Activated T-cell treated with anti-CD3 and anti-CD28 coated beads, Interleukin-2, amount 50 U/mL, for 1 hour (primary cell): ENCODE data around the gene PSMG4.

ENCODE experiments used
- DNase-seq: peaks from one replicate; pipeline ENCODE4 v3.0.0-alpha.2; 2020

PSMG4 gene

GRCh38 chr6:3277851-3278416, 19.2 kb downstream of the PSMG4 start:
- DNase-seq = no peak

- no peak for DNase-seq
These were observed 19.9 kb downstream of the PSMG4 start for GRCh38 chr6:3278691-3279090.

- no peak for DNase-seq
These were observed 21.3 kb downstream of the PSMG4 start for GRCh38 chr6:3280091-3280490.

GRCh38 chr6:3280866-3281465, 22.2 kb downstream of the PSMG4 start:
- no peak for DNase-seq

- DNase-seq = no peak
These were observed 23.1 kb downstream of the PSMG4 start for GRCh38 chr6:3281631-3282475.

- no peak for DNase-seq
These were observed 23.9 kb downstream of the PSMG4 start for GRCh38 chr6:3282476-3283236.

DNA sequence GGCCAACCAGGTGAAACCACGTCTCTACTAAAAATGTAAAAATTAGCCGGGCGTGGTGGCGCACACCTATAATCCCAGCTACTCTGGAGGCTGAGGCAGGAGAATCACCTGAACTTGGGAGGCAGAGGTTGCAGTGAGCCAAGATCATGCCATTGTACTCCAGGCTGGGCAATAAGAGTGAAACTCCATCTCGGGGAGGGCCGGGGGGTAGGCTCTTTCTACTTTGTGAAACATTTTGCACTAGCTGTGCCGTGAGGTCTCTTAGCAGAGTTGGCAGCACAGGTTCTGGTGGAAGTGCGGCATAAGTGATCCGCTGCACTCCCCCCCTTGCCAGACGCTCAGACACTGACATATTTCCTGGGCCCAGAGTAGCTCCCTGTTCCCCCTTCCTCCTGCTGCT, 24.5 kb downstream of the PSMG4 start:
- DNase-seq = no peak

GRCh38 chr6:3283641-3284435, 25.1 kb downstream of the PSMG4 start:
- no peak for DNase-seq

DNA sequence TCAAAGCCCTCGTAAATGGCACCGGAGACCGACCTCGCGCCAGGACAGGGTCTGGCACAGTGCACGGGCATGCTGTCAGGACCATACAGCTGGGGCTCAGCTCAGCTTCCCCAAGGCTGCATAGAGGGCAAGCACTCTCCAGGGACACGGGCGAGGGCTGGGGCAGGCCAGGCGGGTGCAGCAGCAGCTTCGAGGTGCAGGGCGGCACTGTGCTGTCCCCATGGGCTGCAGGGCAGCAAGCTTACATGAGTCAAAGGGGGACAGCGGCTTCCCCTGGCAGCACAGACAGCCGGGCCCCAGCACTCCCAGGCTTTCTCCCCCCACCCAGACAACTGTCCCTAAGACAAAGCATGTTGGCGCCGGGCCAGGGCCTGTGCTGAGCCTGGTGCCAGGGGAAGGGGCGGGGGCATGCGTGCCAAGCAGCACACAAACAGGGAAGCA, 25.7 kb downstream of the PSMG4 start:
- no peak for DNase-seq

DNA sequence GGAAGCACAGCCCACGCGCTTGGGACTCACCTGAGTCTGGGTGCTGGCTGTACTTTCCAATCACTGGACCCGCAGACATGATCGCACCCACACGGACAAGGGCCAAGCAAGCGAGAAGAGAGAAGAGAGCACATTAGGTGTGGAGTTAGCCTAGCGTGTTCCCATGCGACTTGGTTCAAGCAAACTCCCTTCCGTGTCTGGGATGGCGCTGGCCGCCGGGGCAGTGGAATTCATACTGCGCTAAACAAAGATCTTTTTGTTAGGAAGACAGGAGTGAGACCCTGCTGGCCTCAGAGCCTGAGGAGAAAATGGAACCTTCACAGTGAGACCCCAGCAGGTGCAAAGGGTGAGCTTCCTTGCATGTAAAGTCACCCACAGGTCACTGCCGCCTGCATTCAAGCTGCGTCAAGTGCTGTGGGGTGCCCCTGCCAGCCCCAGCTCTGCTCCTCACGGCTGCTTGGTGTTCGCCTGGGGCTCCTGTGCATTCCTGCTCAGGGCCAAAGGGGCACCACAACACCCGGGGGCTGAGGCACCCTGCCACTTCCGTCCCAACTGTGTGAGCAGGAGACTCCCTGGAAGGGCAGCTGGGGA, 26.4 kb downstream of the PSMG4 start:
- no peak for DNase-seq

GRCh38 chr6:3285732-3286131, 27.0 kb downstream of the PSMG4 start:
- DNase-seq = no peak

GRCh38 chr6:3286641-3287171, 28.0 kb downstream of the PSMG4 start:
- DNase-seq = no peak

DNA sequence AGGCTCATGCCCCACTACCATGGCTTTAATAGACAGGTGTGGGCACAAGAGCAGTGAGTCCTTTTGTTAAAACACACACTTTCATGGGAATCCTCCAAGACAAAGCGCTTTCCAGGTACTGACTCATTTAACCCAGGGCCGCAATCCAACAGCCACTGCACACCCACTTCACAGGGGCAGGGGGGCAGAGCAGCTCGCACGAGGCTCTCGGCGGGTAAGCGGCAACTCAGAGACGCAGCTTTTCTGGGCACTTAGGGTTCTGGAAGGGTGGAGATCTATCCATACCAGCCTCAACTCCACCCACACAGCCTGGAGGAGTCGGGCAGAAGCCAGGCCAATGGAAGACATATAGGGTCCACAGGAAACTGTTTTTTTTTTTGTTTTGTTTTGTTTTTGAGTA, 28.6 kb downstream of the PSMG4 start:
- DNase-seq = no peak

GRCh38 chr6:3287976-3288707, 29.4 kb downstream of the PSMG4 start:
- DNase-seq = no peak

DNA sequence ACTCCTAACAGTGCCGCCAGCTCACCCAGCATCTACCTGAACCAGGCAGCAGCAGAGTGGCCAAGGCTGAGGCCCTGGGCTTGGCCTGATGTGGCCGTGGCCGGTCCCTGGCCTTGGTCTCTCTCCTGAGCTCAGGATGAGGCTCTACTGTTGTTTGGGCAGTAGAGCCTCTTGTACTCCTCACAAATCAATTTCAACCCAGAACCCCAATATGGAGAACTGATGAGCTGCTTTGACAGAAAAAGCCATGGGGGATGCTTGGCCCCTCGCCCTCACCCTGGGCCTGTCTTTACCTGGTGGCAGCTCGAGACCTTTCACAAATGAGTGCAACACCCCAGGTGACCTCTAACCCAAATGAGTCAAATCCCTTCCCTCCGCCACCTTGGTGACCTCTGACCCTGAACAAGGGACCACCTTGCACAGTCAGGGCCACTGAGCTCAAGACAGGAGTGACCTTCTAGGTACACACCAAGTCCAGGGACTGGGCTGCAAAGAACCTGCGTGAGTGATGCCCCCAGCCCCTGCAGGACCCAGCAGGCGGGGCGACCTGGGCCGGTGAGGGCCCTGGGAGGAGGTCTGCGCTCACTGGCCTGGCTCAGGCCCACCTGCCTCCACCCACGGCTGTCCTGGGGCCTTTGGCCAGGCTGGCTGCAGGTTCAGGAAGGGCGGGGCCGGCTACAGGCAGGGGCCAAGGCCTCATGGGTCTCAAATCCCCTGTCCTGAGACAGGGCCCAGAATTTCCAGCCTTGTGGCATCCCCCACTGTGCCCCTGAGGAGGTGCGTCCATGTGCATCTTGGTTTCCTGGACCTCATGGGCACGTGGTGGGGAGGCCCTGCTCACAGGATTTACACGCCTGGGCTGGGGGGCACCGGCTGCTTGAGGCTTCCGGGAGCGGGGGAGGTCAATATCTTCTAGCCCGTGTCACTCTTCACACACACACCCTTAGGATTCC, 30.2 kb downstream of the PSMG4 start:
- no peak for DNase-seq

- DNase-seq = no peak
These were observed 30.9 kb downstream of the PSMG4 start for GRCh38 chr6:3289664-3290055.

- DNase-seq = no peak
These were observed 31.6 kb downstream of the PSMG4 start for GRCh38 chr6:3290149-3290930.

DNA sequence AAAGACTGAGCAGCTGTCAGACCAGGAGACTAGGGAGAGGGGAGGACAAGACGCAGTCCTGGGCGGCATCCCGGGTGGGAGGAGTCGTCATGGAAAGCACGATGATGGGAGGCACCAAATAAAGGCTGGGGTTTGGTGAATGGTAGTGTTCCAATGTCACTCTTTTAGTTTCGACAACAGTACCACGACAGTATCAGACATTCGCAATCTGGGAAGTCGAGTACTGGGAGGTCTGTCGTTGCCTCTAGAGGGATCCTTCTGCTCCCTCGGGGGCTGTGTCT, 32.1 kb downstream of the PSMG4 start:
- DNase-seq = no peak

DNA sequence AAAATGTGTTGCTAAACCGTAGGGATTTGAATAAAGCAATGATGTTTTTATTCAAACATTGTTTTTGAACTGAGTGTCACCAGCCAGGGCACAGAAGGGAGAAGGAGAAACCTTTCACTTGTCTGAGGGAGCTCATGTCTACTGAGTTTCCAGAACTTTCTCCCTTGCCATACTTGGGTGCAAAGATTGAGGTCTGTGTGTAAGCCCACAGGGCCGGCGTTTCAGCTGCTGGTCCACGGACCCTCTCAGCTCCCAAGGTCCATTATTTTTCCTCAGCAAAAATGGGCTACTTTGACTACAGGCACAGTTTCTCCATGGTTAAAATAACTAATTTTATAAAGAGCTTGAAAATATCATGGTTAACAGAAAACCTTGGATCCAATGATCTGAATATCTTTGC, 32.6 kb downstream of the PSMG4 start:
- no peak for DNase-seq
